ENCODE measurements around the gene HMGB1. TPM values are rescaled to one million over a fixed set of nuclear protein-coding genes. Genes with fewer than 3 reads are reported as not detected.
A peak's percentile ranks its signal among the peaks of the same experiment; 100 is the strongest.

HMGB1 gene
- total RNA-seq, 2 experiments from 2014 or later: 666 to 676 TPM

DNA sequence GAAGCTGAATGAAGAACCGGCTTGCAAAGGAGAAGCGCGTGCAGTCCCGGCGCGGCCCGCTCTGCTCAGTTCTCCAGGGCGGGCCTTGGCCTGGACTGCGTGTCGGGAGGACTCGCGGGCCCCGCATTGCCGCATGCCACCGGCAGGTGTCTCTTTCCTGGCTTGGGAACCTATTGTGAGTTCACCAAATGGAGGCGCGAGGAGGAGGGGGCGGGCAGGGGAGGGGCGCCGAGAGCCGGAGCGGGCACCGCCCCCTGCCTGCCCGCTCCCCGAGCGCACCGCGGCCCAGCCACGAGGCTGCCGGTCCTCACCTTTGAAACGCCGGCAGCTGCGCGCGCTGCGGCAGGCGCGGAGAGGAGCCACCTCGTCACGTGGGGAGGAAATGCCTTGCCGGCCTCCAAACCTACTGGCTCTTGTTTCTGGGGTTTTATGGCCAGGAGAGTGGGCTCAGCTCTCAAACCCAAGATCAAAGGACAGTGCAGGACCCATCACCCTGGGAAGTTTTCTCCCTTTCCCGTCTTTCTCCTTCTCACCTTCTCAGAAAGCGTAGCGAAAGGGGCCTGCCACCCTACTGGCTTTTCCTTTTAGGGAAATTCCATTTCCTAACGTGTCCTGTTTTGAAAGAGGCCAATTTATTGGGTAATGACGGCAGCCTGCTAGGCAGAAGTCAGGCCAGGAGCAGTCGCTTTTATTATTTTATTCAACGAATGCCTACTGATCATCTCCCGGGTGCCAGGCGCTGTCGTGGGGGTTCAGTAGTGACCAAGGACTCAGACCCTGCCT, 57.2 kb downstream of the HMGB1 start:
- CTCF ChIA-PET: interaction anchor here (0.6 to 3.6 kb wide), 13 partner anchors 11 to 173 kb away, joined by 3 to 19 read pairs (median 4); no protein-coding TSS in a partner anchor
- TF ChIP-seq, protein P1, sequence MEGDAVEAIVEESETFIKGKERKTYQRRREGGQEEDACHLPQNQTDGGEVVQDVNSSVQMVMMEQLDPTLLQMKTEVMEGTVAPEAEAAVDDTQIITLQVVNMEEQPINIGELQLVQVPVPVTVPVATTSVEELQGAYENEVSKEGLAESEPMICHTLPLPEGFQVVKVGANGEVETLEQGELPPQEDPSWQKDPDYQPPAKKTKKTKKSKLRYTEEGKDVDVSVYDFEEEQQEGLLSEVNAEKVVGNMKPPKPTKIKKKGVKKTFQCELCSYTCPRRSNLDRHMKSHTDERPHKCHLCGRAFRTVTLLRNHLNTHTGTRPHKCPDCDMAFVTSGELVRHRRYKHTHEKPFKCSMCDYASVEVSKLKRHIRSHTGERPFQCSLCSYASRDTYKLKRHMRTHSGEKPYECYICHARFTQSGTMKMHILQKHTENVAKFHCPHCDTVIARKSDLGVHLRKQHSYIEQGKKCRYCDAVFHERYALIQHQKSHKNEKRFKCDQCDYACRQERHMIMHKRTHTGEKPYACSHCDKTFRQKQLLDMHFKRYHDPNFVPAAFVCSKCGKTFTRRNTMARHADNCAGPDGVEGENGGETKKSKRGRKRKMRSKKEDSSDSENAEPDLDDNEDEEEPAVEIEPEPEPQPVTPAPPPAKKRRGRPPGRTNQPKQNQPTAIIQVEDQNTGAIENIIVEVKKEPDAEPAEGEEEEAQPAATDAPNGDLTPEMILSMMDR (IDR thresholded peaks at IDR 0.05): peak; percentile 72
- peak; percentile 97 for ATAC-seq

DNA sequence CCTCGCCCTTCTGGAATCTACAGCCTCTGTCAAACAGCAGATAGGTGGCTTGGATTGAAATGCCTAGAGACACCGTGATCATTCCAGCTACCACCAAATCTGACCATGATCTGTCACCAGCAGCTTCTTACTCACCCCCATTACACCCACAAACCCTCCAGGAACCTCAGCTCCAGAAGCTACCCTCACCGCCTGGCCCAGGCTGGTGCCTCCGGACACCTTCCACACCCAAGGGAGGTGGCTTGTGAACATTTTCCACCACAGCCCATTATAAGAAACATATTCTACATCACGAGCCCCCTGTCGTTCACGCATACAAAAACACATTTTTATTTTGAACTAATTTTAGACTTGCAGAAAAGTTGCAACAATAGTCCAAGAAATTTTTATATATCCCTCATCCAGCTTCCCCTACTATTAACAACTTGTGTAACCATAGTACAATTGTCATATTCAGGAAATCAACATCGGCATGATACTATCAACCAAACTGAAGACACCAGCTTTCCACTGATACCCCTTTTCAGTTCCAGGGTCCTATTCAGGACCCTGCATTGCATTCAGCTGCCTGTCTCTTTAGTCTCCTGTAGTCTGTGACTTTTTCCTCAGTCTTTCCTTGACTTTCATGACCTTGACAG, 58.8 kb downstream of the HMGB1 start:
- H3K4me1 Mint-ChIP-seq (ENCODE audit: low read depth): peaks cover 20% of the 10 kb centered on the region
- no peak overlapping the region for H3K27ac Mint-ChIP-seq
- H3K4me3 Mint-ChIP-seq: no peak overlapping the region
- ChIA-PET POLR2A (interaction anchor here (0.8 to 2.3 kb wide), 6 partner anchors 12 to 211 kb away, joined by 3 to 8 read pairs (median 4); partner anchors contain the start of gene USPL1), CTCF (interaction anchor here (1.0 to 3.6 kb wide), 6 partner anchors 10 to 459 kb away, joined by 3 to 19 read pairs (median 4); no protein-coding TSS in a partner anchor)
- no peaks in the 10 kb centered on the region for H3K36me3 Mint-ChIP-seq (ENCODE audit: low read depth)
- no peaks in the 10 kb centered on the region for H3K9me3 Mint-ChIP-seq
- intact Hi-C loops (cut with micrococcal nuclease): no loop called here
- ATAC-seq (no peak), DNase-seq (no peak)
- TF ChIP-seq, protein P1 (IDR thresholded peaks at IDR 0.05): no peak
- H3K27me3 Mint-ChIP-seq: no peaks in the 10 kb centered on the region

More for the DNA sequence above, 57.2 kb downstream of the HMGB1 start:
- Mint-ChIP-seq H3K4me3 (peak overlapping the region; percentile 49), H3K9me3 (no peaks in the 10 kb centered on the region), H3K36me3 (ENCODE audit: low read depth) (no peaks in the 10 kb centered on the region), H3K27me3 (no peaks in the 10 kb centered on the region), H3K27ac (peak overlapping the region; percentile 64), H3K4me1 (ENCODE audit: low read depth) (peaks cover 23% of the 10 kb centered on the region)
- intact Hi-C loops (cut with micrococcal nuclease): no loop called here
- DNase-seq: peak; percentile 95
- POLR2A ChIA-PET: interaction anchor here (1.0 to 2.0 kb wide), 6 partner anchors 10 to 209 kb away, joined by 3 to 6 read pairs (median 5); partner anchors contain the start of genes HMGB1 and USPL1

Other genes with a start within 250 kb of the HMGB1 start
- gene KATNAL1, start 158.4 kb downstream of the HMGB1 start, total RNA-seq: 1 to 10 TPM; 8.6 to 9.0 TPM
- not detected for gene UBE2L5, start 43.4 kb downstream of the HMGB1 start, total RNA-seq
- gene USPL1, start 152.0 kb upstream of the HMGB1 start, total RNA-seq: 10 to 100 TPM; 12.4 to 13.0 TPM

All from activated CD8-positive, alpha-beta T cell treated with anti-CD3 and anti-CD28 coated beads for 36 hours (primary cell).